ENCODE results near the gene TMEM62.
"Not testable (repeated sequence)": the region's sequence is repeated elsewhere in the genome, so short reads cannot be mapped to it uniquely, and the experiment has no call there.

Gene TMEM62

GRCh38 chr15:43208052-43209002 lies 74.9 kb downstream of the TMEM62 start:
- DNase-seq (ENCODE audit: low spot score) = no peak
- FAIRE-seq = no peak

DNA sequence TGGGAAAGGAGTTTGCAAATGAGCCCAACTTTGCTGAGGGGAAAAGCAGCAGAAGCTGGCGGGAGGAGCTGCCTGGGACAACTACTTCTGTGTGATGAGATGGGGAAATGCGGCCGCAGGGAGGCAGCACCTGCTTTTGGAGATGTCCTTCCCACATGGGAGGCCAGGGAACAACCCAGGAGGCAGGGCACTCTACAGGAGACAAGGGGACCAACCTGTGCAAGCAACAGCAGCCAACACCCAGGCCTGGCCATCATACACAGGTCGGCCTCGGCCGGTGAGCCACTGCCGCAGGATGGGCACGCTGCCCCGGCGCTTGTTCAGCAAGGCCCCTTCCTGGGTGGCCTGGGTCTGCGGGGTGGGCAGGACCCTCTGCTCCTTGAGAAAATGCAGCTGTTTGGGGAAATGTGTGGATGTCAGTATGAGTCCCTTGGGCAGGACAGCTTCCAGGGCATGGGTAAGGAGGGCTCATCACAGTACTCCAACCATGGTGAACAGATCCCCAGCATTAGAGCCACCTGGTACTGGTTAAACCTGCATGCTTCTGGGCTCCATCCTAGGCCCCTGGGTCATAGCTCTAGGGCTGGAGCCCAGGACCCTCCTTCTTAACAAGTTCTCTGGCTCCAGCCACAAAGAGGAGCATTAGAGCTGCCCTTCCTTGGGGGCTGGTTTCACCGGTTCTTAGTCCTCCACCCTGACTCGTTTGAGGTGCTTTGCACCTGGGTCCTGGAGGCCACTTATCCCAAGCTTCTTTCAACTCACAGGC lies 75.9 kb downstream of the TMEM62 start:
- DNase-seq (ENCODE audit: low spot score) = no peak
- FAIRE-seq = no peak

DNA sequence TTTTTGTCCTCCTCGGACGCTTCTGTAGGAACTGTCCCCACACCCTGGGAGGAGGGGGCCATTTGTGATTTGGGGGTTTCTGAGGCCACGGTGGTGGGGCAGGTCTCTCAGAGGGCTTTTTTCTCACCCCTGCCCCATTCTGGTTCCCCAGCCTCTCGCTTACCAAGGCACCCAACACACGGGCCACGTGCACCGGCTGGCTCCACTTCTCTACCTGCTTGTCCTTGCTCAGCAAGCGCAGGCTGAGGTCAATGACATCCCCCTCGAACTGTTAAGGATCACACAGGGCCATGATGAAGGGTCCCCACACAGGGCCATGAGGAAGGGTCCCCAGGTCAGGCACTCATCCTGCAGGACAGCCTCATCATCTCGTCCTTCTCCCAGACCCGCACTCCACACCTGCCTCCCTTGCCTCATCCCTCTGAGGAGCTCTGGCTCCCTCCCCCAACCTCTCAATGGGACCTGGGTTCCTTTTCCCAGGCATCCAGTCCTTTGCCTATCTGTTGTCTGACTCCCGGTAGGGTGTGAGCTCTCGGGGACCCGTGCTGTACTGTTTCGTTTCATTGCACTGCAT lies 76.9 kb downstream of the TMEM62 start:
- DNase-seq (ENCODE audit: low spot score) (no peak), FAIRE-seq (no peak)

DNA sequence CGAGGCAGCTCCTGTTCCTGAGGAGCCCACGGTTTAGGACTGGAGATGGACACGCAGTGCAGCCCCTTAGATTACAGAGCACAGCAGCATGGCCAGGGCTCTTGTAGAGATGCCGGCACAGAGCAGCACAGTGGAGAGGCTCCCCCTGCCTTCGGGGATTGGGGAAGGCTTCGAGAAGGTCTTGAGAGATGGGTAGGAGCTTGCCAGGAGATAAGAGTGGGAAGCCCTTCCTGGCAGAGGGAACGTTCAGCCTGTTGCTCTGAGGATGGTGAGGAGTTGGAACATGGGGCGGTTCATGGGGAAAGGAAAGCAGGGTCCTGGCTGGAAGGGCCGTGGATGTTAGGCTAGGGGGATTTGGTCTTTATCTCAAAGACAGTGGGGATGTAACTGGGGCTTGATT lies 77.4 kb downstream of the TMEM62 start:
- FAIRE-seq = no peak
- no peak for DNase-seq (ENCODE audit: low spot score)

DNA sequence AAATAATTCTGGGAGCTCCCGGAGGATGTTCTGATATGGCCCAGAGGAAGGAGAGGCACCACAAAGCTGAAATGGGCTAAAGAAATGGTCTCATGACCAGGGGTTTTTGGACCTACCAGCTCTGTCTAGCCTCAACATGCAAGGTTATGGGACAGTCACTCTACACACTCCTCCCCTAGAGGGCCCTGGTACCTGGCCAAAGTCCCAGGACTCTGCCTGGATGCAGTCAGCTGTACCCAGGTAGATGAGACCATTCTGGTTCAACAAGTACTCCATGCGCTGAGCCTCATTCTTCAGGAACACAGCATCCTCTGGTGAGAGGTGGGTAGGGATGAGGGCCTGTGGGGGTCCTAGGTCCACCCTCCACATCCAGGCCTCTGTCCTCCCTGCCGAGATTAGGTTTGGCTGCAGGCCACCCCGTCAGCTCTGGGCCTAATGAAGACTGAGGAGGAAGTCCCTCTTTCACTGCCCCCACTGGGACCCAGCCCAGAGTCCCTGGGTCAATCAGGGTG lies 77.9 kb downstream of the TMEM62 start:
- no peak for FAIRE-seq

DNA sequence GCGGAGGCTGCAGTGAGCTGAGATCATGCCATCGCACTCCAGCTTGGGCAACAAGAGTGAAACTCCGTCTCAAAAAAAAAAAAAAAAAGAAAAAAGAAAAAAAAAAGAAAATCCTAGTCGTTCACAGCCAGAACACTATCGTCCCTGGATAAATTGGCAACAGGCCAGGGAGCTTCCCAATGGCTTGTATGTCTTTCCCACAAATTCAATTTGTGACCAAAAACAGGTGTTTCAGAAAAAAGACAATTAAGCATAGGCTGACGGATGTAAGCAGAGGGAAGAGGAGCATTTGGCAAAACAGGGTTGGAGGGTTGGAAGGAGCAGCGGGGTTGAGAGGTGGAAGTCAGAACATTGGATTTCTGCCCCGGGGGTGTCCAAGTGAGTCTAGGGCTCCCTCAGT lies 78.9 kb downstream of the TMEM62 start:
- FAIRE-seq (no peak), DNase-seq (ENCODE audit: low spot score) (no peak)

More for the DNA sequence above, 77.9 kb downstream of the TMEM62 start:
- no peak for DNase-seq (ENCODE audit: low spot score)

GRCh38 chr15:43212951-43213350 lies 79.6 kb downstream of the TMEM62 start:
- FAIRE-seq (no peak), DNase-seq (ENCODE audit: low spot score) (no peak)

- DNase-seq (ENCODE audit: low spot score) = no peak
- no peak for FAIRE-seq
Measured at GRCh38 chr15:43213466-43213865, 80.1 kb downstream of the TMEM62 start.

GRCh38 chr15:43214169-43214568 lies 80.8 kb downstream of the TMEM62 start:
- no peak for FAIRE-seq

GRCh38 chr15:43214592-43215295 lies 81.4 kb downstream of the TMEM62 start:
- DNase-seq (ENCODE audit: low spot score) (no peak), FAIRE-seq (no peak)

More at GRCh38 chr15:43214169-43214568, 80.8 kb downstream of the TMEM62 start:
- no peak for DNase-seq (ENCODE audit: low spot score)

DNA sequence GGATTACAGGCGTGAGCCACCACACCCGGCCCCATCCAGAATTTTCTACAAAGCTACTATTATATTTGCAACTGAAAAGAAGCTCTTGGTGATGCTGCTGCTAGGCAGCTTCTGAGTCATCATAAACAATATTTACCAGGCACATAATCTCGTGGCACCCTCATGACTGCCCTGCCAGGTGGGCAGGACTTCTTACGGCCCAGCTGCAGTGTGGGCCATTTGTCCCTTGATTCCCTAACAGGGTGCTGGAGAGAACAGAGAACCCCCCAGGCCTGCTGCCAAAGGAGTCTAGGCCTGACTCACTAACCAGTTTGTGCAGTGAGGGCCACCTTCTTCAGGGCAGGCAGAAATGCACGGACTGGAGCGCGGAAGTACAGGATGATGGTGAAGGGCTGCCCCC lies 82.6 kb downstream of the TMEM62 start:
- FAIRE-seq (no peak), DNase-seq (ENCODE audit: low spot score) (no peak)

DNA sequence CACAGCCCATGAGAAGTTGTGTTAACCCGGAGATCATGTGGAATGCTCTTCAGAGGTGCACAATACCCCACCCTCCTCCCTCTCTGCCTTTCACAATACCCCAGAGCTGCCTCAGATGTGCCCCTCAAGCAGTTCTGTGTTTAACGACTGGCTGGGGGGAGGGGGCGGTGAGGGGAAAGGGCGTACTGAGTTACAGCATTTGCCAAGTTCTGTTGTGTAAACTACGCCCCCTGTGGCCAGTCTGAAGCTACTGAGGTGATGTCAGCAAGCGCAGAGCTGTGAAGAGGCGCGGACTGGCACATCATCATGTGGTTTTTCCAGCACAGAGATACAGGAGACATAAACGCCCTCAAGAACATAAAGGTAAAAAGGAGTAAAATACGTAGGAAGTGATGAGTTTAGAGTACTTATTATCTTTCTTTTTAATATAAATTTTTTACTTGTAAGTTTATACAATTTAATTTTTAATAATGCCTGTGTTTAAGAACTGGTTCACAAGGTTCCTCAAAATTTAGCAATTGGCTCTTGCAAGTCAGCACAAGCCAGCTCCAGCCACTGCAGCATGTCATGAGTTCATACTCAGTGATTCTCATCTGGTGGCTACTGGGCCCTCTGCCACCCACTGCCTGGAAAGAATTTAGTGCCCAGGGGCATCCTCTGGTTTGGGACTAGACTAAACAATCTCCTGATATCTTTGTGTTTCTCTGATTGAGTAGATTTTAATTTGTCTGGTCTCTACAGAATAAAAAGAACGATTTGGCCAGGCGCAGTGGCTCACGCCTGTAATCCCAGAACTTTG lies 85.7 kb downstream of the TMEM62 start:
- FAIRE-seq = no peak
- DNase-seq (ENCODE audit: low spot score) = no peak

- no peak for DNase-seq (ENCODE audit: low spot score)
- no peak for FAIRE-seq
Measured at GRCh38 chr15:43219929-43220928, 86.8 kb downstream of the TMEM62 start.

- FAIRE-seq = no peak
- no peak for DNase-seq (ENCODE audit: low spot score)
Measured at GRCh38 chr15:43220991-43221403, 87.6 kb downstream of the TMEM62 start, which contains the start of gene EPB42. Gene EPB42 (minus strand): TSS chr15:43221018. CDS start chr15:43220825, 193 bp downstream.

DNA sequence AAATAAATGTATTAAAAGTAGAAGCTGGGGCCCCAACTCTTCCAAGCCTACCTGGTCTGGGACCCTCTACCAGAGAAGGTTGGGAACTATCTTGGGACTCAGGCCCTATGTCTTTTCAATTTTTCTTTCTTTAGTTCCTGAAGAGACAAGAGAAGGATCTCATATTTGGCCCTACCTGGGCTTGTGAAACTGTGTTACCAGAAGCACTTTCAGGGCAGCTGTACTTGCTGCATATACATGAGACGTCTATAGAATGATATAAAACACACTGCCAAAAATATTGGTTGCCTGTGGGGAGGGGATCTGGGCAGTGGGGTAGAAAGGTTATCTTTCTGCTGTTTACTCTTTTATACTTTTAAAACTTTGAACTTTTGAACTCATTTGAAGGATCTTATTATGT lies 88.0 kb downstream of the TMEM62 start:
- DNase-seq (ENCODE audit: low spot score) (no peak), FAIRE-seq (no peak)

- FAIRE-seq (no peak), DNase-seq (ENCODE audit: low spot score) (peak; percentile 65)
Measured at GRCh38 chr15:43225201-43225949, 92.0 kb downstream of the TMEM62 start.

- not testable (repeated sequence) for FAIRE-seq; DNase-seq (ENCODE audit: low spot score)
Measured at GRCh38 chr15:43225950-43226255, 92.5 kb downstream of the TMEM62 start.
